Measurements from ENCODE around the gene PPP1R27. TPM values are rescaled to one million over a fixed set of nuclear protein-coding genes. Genes with fewer than 3 reads are reported as not detected.

The PPP1R27 gene
- polyA plus RNA-seq, 1 donor (not counting 4 experiments of a cell fraction or from before 2014, with no cell fraction given): 0.12 TPM

- H3K79me2 ChIP-seq (ENCODE audit: control insufficient read depth, insufficient read depth, low read length): peaks cover 48% of the 10 kb centered on the region
- H3K9me3 ChIP-seq (ENCODE audit: control insufficient read depth, low read depth, low read length): no peaks in the 10 kb centered on the region
- dilution Hi-C loops (cut with MboI; ENCODE audit: extremely low pct_ligation_motif_present, low sequenced_read_pairs): no loop called here
- no peak overlapping the region for H3K4me3 ChIP-seq (ENCODE audit: control insufficient read depth in 2 of 3, extremely low read depth in 1 of 3, insufficient read depth in 2 of 3, low read depth in 1 of 3, low read length in 3 of 3)
- no peaks in the 10 kb centered on the region for H3K27me3 ChIP-seq (ENCODE audit: control insufficient read depth, extremely low read depth, insufficient read depth, low read length)
- peaks cover 19% of the 10 kb centered on the region for H4K20me1 ChIP-seq (ENCODE audit: control insufficient read depth, extremely low read depth, insufficient read depth, low read length)
- H3K9me1 ChIP-seq (ENCODE audit: control insufficient read depth, extremely low read depth, insufficient read depth, low read length): peaks cover 5% of the 10 kb centered on the region
- peak overlapping the region; percentile 22 for H3K9ac ChIP-seq (ENCODE audit: control insufficient read depth, extremely low read depth, insufficient read depth, low read length)
- FAIRE-seq (no peak), DNase-seq (ENCODE audit: low read depth, low spot score) (no peak)
- peak overlapping the region; percentile 10 for H3K4me2 ChIP-seq (ENCODE audit: control insufficient read depth, extremely low read depth, insufficient read depth, low read depth, low read length)
- TF ChIP-seq CTCF (optimal IDR thresholded peaks at IDR 0.05 in 1 of 3, IDR thresholded peaks at IDR 0.05 in 1 of 3, conservative IDR thresholded peaks at IDR 0.05 in 1 of 3; ENCODE audit: extremely low read depth in 1 of 3, insufficient read depth in 2 of 3, low read length in 3 of 3) (no peak), EZH2 (IDR thresholded peaks at IDR 0.05; ENCODE audit: low read length) (no peak)
- peaks cover 32% of the 10 kb centered on the region for H3K4me1 ChIP-seq (ENCODE audit: control insufficient read depth, extremely low read depth, insufficient read depth, low read length)
- peaks cover 19 to 34% of the 10 kb centered on the region in 2 experiments for H3K36me3 ChIP-seq (ENCODE audit: control insufficient read depth in 2 of 2, extremely low read depth in 1 of 2, insufficient read depth in 2 of 2, low read length in 2 of 2)
- H3K27ac ChIP-seq (ENCODE audit: control insufficient read depth, insufficient read depth, low read length): peak overlapping the region; percentile 40
- H2AFZ ChIP-seq (ENCODE audit: control insufficient read depth, low read length): no peak overlapping the region
Observed at GRCh38 chr17:81867991-81868673, 33.3 kb upstream of the PPP1R27 start.

GRCh38 chr17:81867170-81867990, 32.5 kb upstream of the PPP1R27 start:
- Histone ChIP-seq H3K4me2 (ENCODE audit: control insufficient read depth, extremely low read depth, insufficient read depth, low read depth, low read length) (no peak overlapping the region), H2AFZ (ENCODE audit: control insufficient read depth, low read length) (no peak overlapping the region), H3K27ac (ENCODE audit: control insufficient read depth, insufficient read depth, low read length) (peak overlapping the region; percentile 40), H3K79me2 (ENCODE audit: control insufficient read depth, insufficient read depth, low read length) (peaks cover 56% of the 10 kb centered on the region), H3K27me3 (ENCODE audit: control insufficient read depth, extremely low read depth, insufficient read depth, low read length) (no peaks in the 10 kb centered on the region), H3K4me1 (ENCODE audit: control insufficient read depth, extremely low read depth, insufficient read depth, low read length) (peaks cover 39% of the 10 kb centered on the region), H3K9me1 (ENCODE audit: control insufficient read depth, extremely low read depth, insufficient read depth, low read length) (peaks cover 7% of the 10 kb centered on the region), H3K36me3 (ENCODE audit: control insufficient read depth in 2 of 2, extremely low read depth in 1 of 2, insufficient read depth in 2 of 2, low read length in 2 of 2) (peaks cover 21 to 38% of the 10 kb centered on the region in 2 experiments), H4K20me1 (ENCODE audit: control insufficient read depth, extremely low read depth, insufficient read depth, low read length) (peaks cover 19% of the 10 kb centered on the region), H3K9me3 (ENCODE audit: control insufficient read depth, low read depth, low read length) (no peaks in the 10 kb centered on the region), H3K4me3 (ENCODE audit: control insufficient read depth in 2 of 3, extremely low read depth in 1 of 3, insufficient read depth in 2 of 3, low read depth in 1 of 3, low read length in 3 of 3) (no peak overlapping the region), H3K9ac (ENCODE audit: control insufficient read depth, extremely low read depth, insufficient read depth, low read length) (peak overlapping the region; percentile 22)
- dilution Hi-C loops (cut with MboI; ENCODE audit: extremely low pct_ligation_motif_present, low sequenced_read_pairs): no loop called here
- TF ChIP-seq EZH2 (IDR thresholded peaks at IDR 0.05; ENCODE audit: low read length) (no peak), CTCF (optimal IDR thresholded peaks at IDR 0.05 in 1 of 3, IDR thresholded peaks at IDR 0.05 in 1 of 3, conservative IDR thresholded peaks at IDR 0.05 in 1 of 3; ENCODE audit: extremely low read depth in 1 of 3, insufficient read depth in 2 of 3, low read length in 3 of 3) (no peak)
- FAIRE-seq (no peak), DNase-seq (ENCODE audit: low read depth, low spot score) (no peak)

Measured in keratinocyte (primary cell).